Muscle of leg (tissue), 11 donors: ENCODE results near the gene SLC25A4. TPM values are rescaled to one million over a fixed set of nuclear protein-coding genes. Genes with fewer than 3 reads are reported as not detected.
"Not testable (repeated sequence)": the region's sequence is repeated elsewhere in the genome, so short reads cannot be mapped to it uniquely, and the experiment has no call there.

Experiments used
- DNase-seq: peaks from one replicate; pipeline ENCODE4 v3.0.0; 2013
- H3K27ac ChIP-seq: one replicate; pipeline ENCODE4 v1.5.1; 2013; ENCODE audit warnings: mild to moderate bottlenecking, low read length, control low read depth
- H3K27me3 ChIP-seq: one replicate; pipeline ENCODE4 v1.6.1; 2013; ENCODE audit warnings: low read length; ENCODE audit not compliant: control insufficient read depth, insufficient read depth
- H3K36me3 ChIP-seq: one replicate; pipeline ENCODE4 v1.6.1; 2013; ENCODE audit warnings: low read length; ENCODE audit not compliant: control insufficient read depth, insufficient read depth
- H3K4me1 ChIP-seq: one replicate; pipeline ENCODE4 v1.6.1; 2013; ENCODE audit warnings: low read length; ENCODE audit not compliant: control insufficient read depth, insufficient read depth
- H3K4me3 ChIP-seq: one replicate; pipeline ENCODE4 v1.5.1; 2013; ENCODE audit warnings: low read length, control low read depth
- H3K9me3 ChIP-seq: replicated peaks from 2 replicates; pipeline ENCODE4 v1.6.1; 2013; ENCODE audit warnings: low read depth, low read length; ENCODE audit not compliant: control insufficient read depth
- WGBS: methylation state at CpG from one replicate; pipeline ENCODE4 v1.1.5; 2013; ENCODE audit warnings: missing lambda C conversion rate; ENCODE audit not compliant: insufficient coverage; 5-methylcytosine and 5-hydroxymethylcytosine counted together
- polyA plus RNA-seq, 8 donors: library from polyadenylated mRNA; unstranded; fragments of 120-200 nt; gene quantifications; one replicate each; pipeline versions ENCODE4 v1.2.1 to v1.2.3, GENCODE V29; 2013; ENCODE audit warnings: inconsistent platforms in 1 of 8, low replicate concordance in 1 of 8; ENCODE audit not compliant: insufficient read length in 8 of 8, insufficient read depth in 1 of 8
- total RNA-seq: library from RNA; stranded (reverse); fragments of 120-200 nt; gene quantifications from one replicate; pipeline ENCODE4 v1.2.4, GENCODE V29; 2013

The SLC25A4 gene
- total and polyA plus RNA-seq, 9 donors, result 61.0 to 158 (median 120) TPM

DNA sequence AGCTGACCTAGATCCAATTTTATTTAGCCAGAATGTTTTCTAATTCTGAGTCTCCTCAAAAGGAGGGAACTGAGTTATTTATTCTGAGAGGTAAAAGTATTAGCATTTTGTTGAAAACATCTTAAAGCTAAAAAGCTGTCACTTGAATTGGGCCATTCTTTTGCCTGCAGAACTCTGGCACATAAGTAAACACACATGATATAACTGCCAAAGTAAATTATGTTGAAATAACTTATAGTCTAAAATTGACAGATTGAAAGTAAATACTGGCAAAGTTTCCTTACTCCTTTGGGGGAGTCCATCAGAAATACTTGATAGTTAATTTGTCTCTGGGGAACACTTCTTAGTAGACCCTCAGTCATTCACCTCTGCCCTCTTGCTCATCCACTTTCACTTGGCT lies 38.3 kb upstream of the SLC25A4 start:
- H3K27ac ChIP-seq, result no peak overlapping the region
- no peaks in the 10 kb centered on the region for H3K27me3 ChIP-seq
- no peak overlapping the region for H3K4me3 ChIP-seq
- H3K9me3 ChIP-seq, result no peaks in the 10 kb centered on the region
- DNase-seq, result no peak
- H3K4me1 ChIP-seq, result no peaks in the 10 kb centered on the region
- H3K36me3 ChIP-seq, result no peaks in the 10 kb centered on the region

DNA sequence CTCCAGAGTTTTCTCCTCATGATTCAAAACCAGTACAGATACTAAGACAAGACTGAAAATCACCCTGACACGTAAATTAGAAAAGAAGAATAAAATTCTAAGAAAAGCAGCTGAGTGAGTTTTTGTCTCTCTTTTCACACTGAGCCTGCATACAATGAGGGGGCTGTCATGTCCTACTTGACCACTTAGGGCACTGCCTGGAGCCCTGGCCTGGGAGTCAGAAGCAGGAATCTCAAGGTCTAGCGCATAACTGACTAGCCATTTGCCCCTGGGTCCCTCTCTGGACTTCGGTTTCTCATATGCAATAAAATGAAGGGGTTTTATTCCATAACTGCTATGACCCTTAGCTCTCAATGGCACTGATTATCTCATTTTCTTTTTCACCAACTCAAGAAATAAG lies 36.7 kb upstream of the SLC25A4 start:
- no peaks in the 10 kb centered on the region for H3K36me3 ChIP-seq
- H3K9me3 ChIP-seq, result no peaks in the 10 kb centered on the region
- WGBS, result no CpG with 5 or more reads among the region's 3 CpGs
- H3K27me3 ChIP-seq, result no peaks in the 10 kb centered on the region
- H3K4me3 ChIP-seq, result no peak overlapping the region
- no peaks in the 10 kb centered on the region for H3K4me1 ChIP-seq
- H3K27ac ChIP-seq, result no peak overlapping the region
- no peak for DNase-seq

GRCh38 chr4:185107574-185107973 lies 35.5 kb upstream of the SLC25A4 start:
- H3K27ac ChIP-seq, H3K9me3 ChIP-seq, H3K36me3 ChIP-seq, DNase-seq, H3K4me1 ChIP-seq, H3K27me3 ChIP-seq, H3K4me3 ChIP-seq: not testable (repeated sequence)
- 92% methylated on average over 4 of the region's 6 CpGs for WGBS

- H3K36me3 ChIP-seq, result no peaks in the 10 kb centered on the region
- H3K4me1 ChIP-seq, result peaks cover 9% of the 10 kb centered on the region
- H3K9me3 ChIP-seq, result no peaks in the 10 kb centered on the region
- WGBS, result no CpG with 5 or more reads among the region's 2 CpGs
- H3K27ac ChIP-seq, result no peak overlapping the region
- H3K4me3 ChIP-seq, result no peak overlapping the region
- DNase-seq, result no peak
- no peaks in the 10 kb centered on the region for H3K27me3 ChIP-seq
These were observed 34.9 kb upstream of the SLC25A4 start for GRCh38 chr4:185108185-185108584.

- 46% methylated on average over 2 of the region's 4 CpGs for whole genome bisulfite sequencing
- no peaks in the 10 kb centered on the region for H3K27me3 ChIP-seq
- H3K9me3 ChIP-seq, result no peaks in the 10 kb centered on the region
- H3K4me3 ChIP-seq, result no peak overlapping the region
- H3K36me3 ChIP-seq, result no peaks in the 10 kb centered on the region
- peaks cover 9% of the 10 kb centered on the region for H3K4me1 ChIP-seq
- DNase-seq, result no peak
- H3K27ac ChIP-seq, result no peak overlapping the region
These were observed 34.4 kb upstream of the SLC25A4 start for GRCh38 chr4:185108669-185109068.

DNA sequence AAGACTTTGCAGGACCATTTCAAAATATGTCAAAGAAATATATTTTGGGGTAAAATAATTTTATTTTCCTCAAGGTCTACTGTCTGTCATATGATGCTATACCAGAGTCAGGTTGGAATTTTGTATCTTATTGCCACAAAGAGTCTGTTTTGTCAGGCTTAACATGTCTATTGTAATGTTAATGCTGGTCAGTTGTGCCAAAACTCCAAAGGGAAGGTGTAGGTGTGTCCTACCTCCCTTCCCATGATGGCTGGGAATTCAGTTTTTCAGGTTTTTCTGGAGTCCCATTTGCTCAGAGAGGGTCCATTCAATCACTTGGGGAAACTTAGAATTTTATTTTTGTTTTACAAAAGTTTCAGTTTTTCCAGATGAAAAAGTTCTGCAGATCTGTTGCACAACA lies 33.3 kb upstream of the SLC25A4 start:
- H3K4me1 ChIP-seq, result peaks cover 9% of the 10 kb centered on the region

DNA sequence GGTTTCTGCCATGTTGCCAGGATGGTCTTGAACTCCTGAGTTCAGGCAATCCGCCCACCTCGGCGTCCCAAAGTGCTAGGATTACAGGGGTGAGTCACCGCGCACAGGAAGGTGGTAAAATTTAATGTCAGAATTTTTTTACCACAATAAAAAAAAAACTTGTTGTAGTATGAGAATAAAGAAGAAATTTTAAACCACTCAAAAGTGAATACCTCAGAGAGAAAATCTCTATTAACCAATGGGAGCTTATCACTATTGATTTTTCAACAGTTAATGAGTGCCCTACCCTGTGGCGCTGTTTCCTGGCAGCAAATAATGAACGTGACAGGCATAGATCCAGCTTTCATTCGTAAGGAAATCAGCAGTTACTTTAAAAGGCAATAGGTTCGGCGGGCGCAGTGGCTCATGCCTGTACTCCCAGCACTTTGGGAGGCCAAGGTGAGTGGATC lies 32.7 kb upstream of the SLC25A4 start:
- WGBS, result 59% methylated on average over 6 of the region's 11 CpGs
- H3K4me3 ChIP-seq, result no peak overlapping the region
- H3K27ac ChIP-seq, result no peak overlapping the region

More for the DNA sequence above, 33.3 kb upstream of the SLC25A4 start:
- Histone ChIP-seq H3K36me3 (no peaks in the 10 kb centered on the region), H3K27me3 (no peaks in the 10 kb centered on the region), H3K9me3 (no peaks in the 10 kb centered on the region), H3K27ac (no peak overlapping the region), H3K4me3 (no peak overlapping the region)
- DNase-seq, result no peak

DNA sequence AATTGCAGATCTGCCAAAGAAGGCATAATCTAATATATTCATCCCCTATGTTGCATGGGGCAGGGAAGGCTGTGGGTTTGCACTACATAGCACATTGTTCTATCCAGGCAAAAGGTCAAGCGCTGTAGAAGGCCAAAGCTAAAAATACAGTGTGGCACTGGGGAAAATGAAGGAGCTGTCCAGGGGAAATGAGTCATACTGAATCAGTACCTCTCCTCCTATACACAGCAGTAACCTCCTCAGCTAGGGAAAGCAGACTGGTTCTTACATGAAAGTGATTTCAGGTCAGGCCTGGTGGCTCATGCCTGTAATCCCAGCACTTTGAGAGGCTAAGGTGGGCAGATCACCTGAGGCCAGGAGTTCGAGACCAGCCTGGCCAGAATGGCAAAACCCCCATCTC lies 31.0 kb upstream of the SLC25A4 start:
- no peak overlapping the region for H3K4me3 ChIP-seq
- DNase-seq, result peak; percentile 70
- H3K27me3 ChIP-seq, result no peaks in the 10 kb centered on the region
- whole genome bisulfite sequencing, result no CpG with 5 or more reads among the region's 2 CpGs
- no peak overlapping the region for H3K27ac ChIP-seq
- H3K9me3 ChIP-seq, result no peaks in the 10 kb centered on the region
- H3K4me1 ChIP-seq, result peaks cover 14% of the 10 kb centered on the region
- no peaks in the 10 kb centered on the region for H3K36me3 ChIP-seq

More for the DNA sequence above, 32.7 kb upstream of the SLC25A4 start:
- H3K4me1 ChIP-seq, result peaks cover 9% of the 10 kb centered on the region
- no peaks in the 10 kb centered on the region for H3K9me3 ChIP-seq
- H3K27me3 ChIP-seq, result no peaks in the 10 kb centered on the region
- no peaks in the 10 kb centered on the region for H3K36me3 ChIP-seq
- no peak for DNase-seq

DNA sequence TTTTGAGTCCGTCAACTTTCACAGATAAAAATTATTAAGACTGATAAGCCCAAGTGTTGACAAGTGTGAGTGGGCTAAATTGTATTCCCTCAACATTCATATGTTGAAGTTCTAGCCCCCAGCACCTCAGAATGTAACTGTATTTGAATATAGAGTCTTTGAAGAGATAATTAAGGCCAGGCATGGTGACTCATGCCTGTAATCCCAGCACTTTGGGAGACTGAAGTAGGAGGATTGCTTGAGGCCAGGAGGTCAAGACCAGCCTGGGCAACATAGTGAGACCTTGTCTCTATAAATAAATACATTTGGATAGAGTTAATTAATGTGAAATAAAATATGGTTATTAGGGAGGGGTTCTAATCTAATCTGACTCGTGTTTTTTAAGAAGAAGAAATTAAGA lies 29.7 kb upstream of the SLC25A4 start:
- Histone ChIP-seq H3K4me1 (peaks cover 14% of the 10 kb centered on the region), H3K27ac (no peak overlapping the region), H3K36me3 (no peaks in the 10 kb centered on the region), H3K9me3 (no peaks in the 10 kb centered on the region), H3K4me3 (no peak overlapping the region), H3K27me3 (no peaks in the 10 kb centered on the region)
- no CpG with 5 or more reads among the region's 2 CpGs for WGBS
- no peak for DNase-seq

- Histone ChIP-seq H3K36me3 (no peaks in the 10 kb centered on the region), H3K4me1 (peaks cover 14% of the 10 kb centered on the region), H3K27ac (no peak overlapping the region), H3K4me3 (no peak overlapping the region), H3K27me3 (no peaks in the 10 kb centered on the region), H3K9me3 (no peaks in the 10 kb centered on the region)
- DNase-seq, result peak; percentile 51
- no CpG with 5 or more reads among the region's 9 CpGs for WGBS
These were observed 27.2 kb upstream of the SLC25A4 start for GRCh38 chr4:185115827-185116232.

- WGBS, result 35% methylated on average over 3 of the region's 7 CpGs
- no peak for DNase-seq
- Histone ChIP-seq H3K9me3 (no peaks in the 10 kb centered on the region), H3K27me3 (no peaks in the 10 kb centered on the region), H3K27ac (no peak overlapping the region), H3K4me1 (peaks cover 9% of the 10 kb centered on the region), H3K4me3 (no peak overlapping the region), H3K36me3 (no peaks in the 10 kb centered on the region)
These were observed 25.6 kb upstream of the SLC25A4 start for GRCh38 chr4:185117300-185117934.
